Measurements from ENCODE around the gene PLA2G7.
"Not testable (repeated sequence)": the region's sequence is repeated elsewhere in the genome, so short reads cannot be mapped to it uniquely, and the experiment has no call there.

The PLA2G7 gene

DNA sequence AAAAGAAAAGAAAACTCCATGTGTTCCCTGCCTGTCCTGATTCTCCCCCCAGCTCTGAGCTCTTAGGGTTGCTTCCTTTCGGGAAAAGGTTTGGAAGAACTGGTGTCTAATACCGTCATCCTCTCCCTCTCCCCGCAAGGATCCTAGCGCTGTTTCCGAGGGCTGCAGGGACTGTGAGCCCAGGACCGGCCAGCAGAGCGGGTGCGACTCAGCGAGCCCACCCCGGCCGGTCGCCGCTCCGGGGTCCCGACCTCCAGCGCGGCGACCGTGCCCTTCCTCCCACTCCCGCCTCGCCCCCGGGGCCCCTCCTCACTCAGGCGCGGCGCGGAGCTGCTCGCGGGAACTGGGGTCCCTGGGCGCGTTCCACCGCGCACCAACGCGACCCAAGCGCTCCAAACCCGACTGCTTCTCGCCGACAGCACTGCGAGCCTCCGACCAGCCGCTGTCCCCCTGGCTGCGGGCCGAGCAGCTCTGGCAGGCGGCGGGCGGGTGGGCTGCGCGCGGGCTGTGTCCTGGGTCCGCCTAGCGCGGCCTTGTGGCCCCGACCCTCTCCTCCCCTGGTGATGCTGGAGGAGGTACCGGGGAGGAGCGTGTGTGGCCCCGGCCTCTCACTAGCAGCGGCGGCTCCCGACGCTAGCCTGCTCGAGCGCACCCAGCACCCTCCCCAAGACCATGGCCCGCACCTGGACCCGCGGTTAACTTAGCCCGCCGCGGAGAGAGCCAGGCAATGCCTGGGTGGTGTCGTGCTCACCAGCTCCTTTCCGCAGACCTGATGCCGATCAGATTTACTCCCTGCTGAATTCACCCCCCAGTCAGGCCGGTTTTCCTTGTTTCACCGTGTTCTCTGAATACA is at the start of gene PLA2G7:
Gene PLA2G7 (minus strand): TSS at position 509 of the 853 bp plus-strand sequence. CDS start 12,484 bp downstream, outside the sequence.
- peak; percentile 63 for DNase-seq

DNA sequence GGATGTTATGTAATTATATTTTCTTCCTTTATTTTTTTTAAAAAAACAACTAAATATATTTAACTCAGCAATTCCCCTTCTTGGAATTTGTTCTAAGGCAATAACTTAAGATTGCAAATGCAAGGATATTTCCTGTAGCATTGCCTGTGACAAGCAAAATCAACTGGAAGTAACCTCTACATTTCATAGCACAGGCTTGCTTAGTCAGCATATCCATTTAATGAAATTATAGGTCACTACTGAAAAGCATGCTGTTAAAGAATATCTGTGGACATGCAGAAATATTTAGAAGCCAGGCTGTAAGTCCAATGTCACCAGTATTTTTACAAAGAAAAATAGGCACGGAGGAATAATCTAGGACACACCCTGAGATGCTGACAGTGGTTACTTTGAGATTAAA is 49.4 kb upstream of the PLA2G7 start:
- DNase-seq, result no peak

DNA sequence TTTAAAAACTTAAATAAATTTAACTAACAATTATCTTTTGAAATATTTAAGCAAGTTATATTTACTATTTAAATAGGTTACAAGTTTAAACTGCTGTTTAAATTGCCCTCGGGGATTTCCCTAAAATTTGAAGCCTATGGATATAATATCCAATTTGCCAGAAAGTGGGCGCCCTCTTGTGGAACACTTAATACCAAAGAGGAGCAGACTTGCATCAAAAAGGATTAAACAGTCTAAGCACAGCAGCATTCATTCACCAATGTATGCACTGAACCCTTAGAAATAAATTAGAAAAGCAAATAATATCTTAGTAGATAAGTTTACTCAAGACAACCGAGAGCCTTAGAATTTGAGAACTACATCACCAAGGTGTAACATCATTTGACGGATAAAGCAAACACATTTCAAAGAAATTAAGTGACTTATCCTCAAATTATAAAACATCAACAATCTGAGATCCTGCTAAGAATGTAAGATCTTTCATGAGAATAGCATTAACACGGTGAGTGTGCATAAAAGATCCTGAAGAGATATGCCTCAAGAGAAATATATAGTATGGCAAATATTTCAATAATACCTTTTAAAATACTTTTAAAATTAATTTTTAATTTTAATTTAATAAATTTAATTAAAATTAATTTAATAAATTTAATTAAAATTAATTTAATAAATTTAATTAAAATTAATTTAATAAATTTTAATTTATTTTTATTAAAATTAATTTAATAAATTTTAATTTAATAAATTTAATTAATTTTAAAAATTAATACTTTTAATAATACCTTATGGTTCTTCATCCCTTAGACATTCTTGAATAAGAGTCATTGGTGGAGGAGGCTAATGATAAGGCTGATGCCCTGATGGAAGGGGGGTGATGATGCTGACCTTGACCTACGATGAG is 46.6 kb upstream of the PLA2G7 start:
- DNase-seq, result peak; percentile 92

DNA sequence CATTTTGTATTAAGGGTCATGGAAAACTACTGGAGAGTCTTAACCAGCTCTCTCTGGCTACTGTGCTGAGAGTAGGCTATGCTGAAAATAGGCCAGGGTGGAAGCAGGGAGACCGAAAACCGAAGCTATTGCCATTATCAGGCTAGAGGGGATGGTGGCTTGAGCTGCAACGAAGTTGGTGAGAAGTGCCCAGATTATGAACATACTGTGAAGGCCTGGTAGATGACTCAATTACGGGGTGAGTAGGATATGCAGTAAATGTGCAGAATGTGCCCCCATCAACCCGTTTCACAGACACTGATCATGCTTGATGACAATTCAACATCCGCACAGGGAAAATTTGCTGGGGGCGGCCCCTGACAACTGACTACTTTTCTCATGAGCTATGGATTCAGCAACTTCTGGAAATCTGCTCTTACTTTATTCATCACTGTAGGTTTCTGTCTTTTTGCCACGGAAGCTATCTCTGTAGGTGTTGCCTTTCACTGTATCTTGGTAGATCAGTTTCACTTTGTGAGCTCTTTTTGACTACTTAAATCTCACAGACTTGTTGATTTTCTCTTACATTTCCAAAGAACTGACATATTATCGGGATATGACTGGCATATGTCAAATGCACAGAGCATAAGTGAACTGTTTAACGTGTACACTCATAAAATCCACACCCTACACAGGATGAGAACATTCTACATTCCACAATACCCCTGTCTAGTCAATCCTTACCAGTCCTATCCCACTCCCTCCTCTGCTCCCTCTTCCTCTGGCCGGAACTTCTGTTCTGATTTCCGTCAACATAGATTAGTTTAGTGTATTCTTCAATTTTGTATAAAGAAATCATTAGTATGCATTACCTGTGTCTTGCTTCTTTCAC is 42.5 kb upstream of the PLA2G7 start:
- no peak for DNase-seq

DNA sequence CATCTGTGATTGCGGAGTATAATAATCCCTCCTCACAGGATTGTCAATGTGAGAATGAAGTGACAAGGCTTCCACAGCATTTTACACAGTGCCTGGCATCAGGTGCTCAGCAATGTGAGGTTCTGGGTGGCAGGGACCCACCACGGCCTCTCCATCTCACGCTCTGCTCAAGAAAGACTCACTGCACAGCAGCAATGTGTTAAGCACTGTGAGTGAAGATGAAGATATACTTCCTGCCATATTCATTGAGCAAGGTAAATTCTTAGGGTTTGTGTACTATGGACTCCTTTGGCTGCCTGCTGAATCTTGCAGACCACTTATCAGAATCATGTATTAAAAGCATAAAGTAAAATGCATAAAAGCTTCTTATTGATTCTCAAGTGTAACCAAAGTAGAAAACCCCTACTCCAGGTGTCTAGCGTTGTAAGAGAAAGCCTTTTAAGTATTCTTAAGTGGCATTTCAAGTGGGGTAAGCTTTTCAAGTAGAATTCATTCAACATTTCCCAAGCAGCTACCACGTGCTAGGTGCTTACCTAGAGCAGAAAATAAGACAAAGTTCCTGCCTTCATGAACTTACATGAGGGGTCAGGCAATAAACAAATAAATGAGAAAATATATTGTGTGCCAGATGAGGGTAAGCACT is 41.0 kb upstream of the PLA2G7 start:
- DNase-seq, result no peak

DNA sequence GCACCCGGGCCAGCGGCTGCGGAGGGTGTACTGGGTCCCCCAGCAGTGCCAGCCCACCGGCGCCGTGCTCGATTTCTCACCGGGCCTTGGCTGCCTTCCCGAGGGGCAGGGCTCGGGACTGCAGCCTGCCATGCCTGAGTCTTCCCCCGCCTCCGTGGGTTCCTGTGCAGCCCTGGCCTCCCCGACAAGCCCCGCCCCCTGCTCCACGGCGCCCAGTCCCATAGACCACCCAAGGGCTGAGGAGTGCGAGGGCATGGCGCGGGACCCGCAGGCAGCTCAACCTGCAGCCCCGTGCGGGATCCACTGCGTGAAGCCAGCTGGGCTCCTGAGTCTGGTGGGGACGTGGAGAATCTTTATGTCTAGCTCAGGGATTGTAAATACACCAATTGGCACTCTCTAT is 39.6 kb upstream of the PLA2G7 start:
- DNase-seq, result not testable (repeated sequence)

DNA sequence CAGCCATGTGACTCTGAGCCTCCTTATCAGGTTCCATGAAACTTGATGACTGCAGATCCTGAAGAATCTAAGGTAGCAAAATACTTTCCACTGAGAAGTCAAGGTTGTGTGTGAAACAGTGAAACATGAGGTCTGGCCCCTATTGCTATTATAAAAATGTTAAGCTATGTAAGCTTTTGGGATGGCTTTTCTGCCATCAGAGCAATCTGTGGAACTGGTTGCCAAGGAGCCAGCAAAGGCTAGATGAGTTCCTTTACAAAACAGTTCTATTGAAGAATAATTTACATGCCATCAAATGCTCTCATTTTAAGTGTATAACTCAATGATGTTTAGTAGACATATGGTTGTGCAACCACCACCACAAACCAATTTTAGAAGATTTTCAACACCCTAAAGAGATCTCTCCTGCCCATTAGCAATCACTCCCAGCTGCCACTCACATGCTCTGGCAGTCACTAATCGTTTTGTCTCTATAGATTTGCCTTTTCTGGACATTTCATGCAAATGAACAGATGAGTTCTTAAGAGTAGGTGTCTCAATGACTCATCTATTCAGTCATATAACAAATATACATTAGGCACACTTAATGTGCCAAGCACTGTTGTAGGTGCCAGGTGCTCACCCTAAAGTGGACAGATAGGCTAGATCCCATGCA is 38.2 kb upstream of the PLA2G7 start:
- no peak for DNase-seq

DNA sequence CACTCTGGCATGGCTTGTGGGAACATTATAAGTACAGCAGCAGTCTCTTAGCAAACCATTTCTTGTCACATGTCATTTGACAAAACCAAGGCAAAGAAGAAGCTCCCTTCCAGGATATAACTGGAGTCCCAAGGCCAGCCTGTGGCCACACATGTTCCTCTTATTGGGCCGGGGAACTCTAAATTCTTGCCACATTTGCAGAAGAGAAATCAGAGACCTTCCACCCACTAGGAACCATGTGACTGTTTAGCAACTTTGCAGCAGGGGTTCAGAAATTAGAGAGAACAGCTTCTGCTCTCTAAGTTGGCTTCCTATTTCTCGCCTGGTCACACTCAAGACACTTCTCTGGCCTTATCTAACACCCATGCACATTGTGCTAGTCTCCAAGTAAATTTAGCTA is 37.6 kb upstream of the PLA2G7 start:
- DNase-seq, result no peak

DNA sequence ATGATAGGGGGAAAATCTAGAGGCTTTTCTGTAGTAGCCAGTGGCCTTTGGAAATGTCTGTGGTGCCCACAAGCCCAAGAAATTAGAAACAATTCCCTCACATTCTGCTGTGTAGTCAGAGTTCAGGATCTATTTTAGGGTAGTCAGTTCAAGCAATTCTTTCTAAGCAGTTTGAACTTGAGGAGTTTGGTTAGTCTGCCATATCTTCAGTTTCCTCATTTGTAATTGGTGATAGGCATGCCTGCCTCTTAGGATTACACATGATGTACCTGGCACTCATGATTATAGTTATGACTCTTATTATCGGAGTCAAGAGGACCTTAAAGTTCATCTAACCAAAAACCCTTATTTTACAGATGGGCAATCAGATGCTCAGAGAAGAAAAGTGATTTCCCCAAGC is 36.8 kb upstream of the PLA2G7 start:
- no peak for DNase-seq

DNA sequence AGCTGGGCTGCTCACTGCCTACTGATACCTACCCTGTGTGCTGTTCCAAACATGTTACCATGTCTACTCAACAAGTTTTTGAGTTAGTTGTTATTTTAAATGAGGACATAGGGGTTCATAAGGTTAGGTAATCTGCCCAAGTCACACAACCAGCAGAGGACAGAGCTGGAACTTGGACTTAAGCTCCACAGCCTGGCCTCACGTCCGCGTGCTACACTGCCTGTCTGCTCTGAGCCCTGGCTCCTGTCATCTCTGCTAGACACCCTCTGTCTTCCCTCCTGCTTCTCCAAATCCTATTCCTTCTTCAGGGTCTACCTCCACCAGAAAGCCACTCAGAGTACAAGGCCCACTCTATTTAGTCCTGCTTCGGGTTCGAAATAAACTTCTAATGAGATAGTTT is 29.8 kb upstream of the PLA2G7 start:
- DNase-seq, result no peak

DNA sequence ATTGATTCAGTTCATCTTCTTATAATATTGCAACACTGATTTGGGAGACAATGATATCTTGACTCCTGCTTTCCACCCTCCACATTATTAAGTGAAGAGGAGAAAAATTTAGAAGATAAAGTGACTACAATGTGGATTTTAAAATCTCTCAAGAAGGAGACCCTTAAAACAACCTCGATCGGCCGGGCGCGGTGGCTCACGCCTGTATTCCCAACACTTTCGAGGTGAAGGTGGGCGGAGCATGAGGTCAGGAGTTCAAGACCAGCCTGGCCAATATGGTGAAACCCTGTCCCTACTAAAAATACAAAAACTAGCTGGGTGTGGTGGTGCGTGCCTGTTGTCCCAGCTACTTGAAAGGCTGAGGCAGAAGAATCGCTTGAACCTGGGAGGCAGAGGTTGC is 29.1 kb upstream of the PLA2G7 start:
- not testable (repeated sequence) for DNase-seq

DNA sequence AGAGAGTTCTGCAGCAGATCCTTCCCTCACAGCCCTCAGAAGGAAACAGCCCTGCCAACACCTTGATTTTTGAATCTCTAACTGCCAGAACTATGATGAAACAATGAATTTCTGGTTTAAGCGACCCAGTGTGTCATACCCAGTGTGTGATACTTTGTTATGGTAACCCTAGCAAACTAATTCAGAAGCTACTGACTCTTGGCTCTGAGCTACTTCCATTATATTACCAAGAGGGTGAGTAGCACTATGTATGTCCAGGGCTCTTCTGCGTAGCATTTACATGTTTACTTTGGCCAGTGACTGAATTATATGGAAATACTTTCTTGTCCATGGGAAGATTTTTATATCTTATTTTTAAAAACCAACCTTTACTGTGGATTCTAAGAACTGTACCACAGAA is 28.3 kb upstream of the PLA2G7 start:
- DNase-seq, result no peak

DNA sequence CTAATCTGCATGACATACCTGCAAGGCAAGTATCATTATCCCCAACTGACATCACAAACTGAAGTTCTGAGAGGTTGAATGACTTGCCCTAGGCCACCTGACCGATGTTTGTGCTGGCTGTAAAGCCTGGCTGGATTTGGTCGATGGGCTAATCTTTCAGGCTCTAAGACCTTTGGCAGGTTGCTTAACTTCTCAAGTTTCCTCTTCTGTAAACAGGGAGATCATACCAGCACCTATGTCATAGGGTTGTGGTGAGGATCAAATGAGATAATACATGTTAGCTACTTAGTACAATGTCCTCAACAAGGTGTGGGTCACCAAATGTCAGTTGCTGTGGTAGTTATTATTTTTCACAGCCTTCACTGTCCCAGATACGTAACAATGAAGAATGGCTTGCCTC is 25.8 kb upstream of the PLA2G7 start:
- no peak for DNase-seq

DNA sequence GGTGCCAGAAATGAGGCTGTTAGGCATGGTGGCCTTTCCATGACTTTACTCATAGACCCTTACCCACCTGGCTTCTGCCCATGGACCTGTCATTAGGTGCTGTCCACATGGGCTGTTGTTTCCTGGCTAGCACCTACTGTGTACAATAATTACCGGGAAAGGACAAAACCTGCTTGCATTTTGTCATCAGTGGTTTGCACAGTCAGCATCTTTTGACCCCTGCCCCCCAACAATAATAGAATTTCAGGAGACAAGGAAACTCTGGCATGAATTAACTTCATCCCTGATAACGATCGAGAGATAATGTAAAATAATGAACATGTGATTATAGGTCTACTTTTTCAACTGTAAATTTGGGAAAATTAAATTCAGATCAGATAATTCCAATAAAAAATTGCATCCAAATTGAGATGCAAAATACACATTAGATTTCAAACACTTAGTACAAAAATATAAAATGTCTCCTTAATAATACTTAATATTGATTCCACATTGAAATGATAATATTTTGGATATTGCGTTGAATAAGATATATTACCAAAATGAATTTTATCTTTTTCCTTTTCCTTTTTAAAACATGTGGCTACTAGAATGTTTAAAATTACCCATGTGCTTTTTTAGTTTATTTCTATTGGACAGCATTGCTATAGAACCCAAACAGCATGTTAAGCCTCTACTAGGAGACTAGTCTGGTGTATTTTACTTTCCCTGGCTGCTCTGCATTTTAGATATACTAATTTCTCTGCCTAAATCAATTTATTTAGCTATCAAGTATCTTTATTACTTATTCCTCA is 24.0 kb upstream of the PLA2G7 start:
- DNase-seq, result no peak

DNA sequence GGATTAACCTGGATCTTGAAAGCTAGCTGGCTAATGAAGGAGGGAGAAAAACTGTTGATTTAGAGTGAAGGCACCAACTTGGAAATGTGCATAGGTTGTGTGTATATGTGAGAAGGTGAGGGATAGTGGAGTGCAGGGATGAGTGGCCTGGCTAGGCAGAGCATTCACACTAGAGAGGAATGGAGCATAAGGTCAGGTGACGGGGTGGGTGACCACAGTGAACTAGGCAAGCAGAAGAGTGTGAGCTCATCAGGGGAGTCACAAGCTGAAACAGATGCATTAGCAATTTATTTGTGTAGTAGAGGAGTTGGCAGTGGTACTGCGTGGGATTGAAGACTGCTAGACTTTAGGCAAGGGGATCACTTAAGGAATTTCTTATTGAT is 22.0 kb upstream of the PLA2G7 start:
- no peak for DNase-seq

DNA sequence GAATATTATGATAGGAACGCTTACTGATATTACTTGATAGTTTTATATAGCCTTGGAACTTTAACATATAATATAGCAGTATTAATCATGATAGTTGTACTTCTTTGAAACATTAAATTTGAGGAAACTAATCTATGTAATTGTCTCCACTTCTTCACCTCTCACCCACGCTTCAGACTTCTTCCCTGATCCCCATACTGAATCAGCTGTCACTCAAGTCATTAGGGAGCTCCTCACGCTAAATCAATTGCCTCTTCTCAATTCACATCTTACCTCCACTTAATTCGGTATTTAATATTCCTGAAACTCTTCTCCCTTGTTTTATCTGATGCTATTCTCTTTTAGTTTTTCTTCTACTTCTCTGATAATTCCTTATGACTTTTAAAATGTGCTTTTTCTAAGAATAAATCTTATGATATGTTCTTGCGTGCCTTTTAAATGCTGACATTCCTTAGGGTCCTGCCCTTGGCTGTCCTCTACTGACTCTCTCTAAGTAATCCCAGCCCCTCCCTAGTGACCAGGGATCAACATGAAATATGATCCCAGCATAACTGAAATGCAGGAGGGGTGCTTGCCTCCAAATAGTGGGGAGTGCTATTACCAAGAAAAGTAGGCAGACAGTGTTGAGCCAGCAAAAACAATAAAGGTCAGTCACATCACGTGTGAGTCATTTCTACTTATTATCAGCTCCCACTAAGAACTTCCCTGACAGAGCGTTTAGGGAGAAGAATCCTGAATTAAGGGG is 21.5 kb upstream of the PLA2G7 start:
- no peak for DNase-seq

DNA sequence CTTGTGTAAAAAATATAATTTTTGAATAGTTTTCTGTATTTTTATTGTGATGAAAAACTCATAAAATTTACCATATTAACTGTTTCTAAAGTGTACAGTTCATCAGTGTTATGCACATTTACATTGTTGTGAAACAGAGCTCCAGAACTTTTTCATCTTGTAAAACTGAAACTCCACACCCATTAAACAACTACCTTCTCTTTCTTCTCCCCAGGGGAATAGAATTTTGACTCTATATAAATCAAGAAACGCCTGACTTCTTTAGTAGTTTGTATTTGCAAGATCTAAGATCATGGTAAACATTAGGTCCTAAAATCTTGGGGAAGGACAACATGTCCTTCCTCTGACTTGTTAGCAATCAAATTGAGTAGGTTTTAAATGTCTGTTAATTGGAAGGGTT is 20.7 kb upstream of the PLA2G7 start:
- DNase-seq, result no peak

DNA sequence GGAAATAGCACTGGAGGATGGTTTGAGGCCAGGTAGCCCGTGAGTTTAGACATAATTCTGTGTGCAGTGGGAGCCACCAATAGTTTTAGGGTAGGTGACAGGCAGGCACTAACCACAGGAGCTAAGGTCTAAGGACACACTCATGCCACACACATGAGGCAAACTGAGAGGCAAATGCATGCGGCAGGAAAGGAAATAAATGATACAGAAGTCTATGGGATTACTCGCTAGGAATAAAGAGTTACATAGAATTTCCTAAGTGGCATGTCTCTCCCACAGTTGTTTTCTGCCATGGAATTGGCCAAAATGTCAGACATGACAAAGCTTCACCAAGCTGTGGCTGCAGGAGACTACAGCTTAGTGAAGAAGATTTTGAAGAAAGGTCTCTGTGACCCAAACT is 16.5 kb upstream of the PLA2G7 start:
- DNase-seq, result no peak

DNA sequence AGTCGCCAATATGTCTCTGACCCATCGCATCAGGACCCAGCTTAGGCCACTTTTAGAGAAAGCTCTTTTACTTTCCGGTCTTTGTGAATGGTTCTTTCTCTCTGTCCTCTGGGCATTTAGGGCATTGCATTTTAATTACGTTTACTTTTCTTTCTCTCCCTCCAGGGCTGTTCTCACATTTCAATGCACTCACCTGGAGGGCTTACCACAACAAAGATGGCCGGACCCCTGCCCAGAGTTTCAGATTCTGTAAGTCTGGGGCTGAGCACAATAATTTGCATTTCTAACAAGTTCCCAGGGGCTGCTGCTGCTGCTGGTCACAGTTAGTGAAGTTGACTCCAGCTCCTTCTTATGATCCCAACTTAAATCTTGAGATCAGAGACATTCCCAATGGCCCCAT is 14.6 kb upstream of the PLA2G7 start:
- no peak for DNase-seq

DNA sequence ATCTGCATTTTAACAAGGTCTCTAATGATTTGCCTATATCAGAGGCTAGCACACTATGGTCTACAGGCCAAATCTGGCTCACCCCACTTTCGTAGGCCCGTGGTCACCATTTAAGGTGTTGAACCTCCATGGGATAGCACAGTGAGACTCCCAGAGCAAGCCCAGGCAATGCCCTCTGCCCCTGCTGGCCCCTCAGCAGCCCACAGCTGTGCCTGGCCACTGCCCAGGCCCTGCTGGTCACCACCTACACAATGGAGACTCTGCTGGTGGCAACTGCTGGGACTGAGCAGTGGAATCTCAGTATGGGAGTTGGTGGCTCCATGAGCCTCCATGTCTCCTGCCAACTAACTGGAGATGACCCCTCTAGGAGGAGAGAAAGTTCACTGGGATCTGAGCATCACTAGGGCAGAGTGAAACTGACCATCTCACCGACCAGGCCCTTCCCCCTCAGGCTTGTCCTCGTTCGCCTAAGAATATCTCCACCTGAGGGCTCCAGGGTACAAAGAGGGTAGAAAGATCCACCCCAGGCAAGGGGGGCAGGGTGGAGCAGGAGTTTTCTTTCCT is 13.8 kb upstream of the PLA2G7 start:
- no peak for DNase-seq

Data from NCI-H510A treated with DMSO at 0.1 percent for 48 hours (cell line).